GM21515 (cell line): Measurements from ENCODE around the gene THADA.
"Not testable (repeated sequence)": the region's sequence is repeated elsewhere in the genome, so short reads cannot be mapped to it uniquely, and the experiment has no call there.

Source experiments
- ATAC-seq: cut with Tn5 transposase; IDR thresholded peaks from one replicate; pipeline ENCODE4 v1.9.1; 2021; ENCODE audit not compliant: unreplicated experiment

The THADA gene

GRCh38 chr2:43448011-43448821, 147.6 kb downstream of the THADA start:
- no peak for ATAC-seq

- ATAC-seq = not testable (repeated sequence)
Observed at GRCh38 chr2:43446755-43447154, 149.1 kb downstream of the THADA start.

GRCh38 chr2:43445781-43446180, 150.1 kb downstream of the THADA start:
- ATAC-seq = no peak

- ATAC-seq = no peak
Observed at GRCh38 chr2:43444989-43445645, 150.7 kb downstream of the THADA start.

GRCh38 chr2:43443282-43443681, 152.6 kb downstream of the THADA start:
- ATAC-seq = no peak

- ATAC-seq = no peak
Observed at GRCh38 chr2:43441195-43441594, 154.6 kb downstream of the THADA start.

GRCh38 chr2:43438858-43439655, 156.8 kb downstream of the THADA start:
- no peak for ATAC-seq

- ATAC-seq = no peak
Observed at GRCh38 chr2:43438342-43438741, 157.5 kb downstream of the THADA start.

GRCh38 chr2:43437363-43437762, 158.5 kb downstream of the THADA start:
- no peak for ATAC-seq

- no peak for ATAC-seq
Observed at GRCh38 chr2:43436431-43436830, 159.4 kb downstream of the THADA start.

- ATAC-seq = no peak
Observed at GRCh38 chr2:43435746-43436145, 160.1 kb downstream of the THADA start.

GRCh38 chr2:43430489-43430888, 165.3 kb downstream of the THADA start:
- no peak for ATAC-seq

- no peak for ATAC-seq
Observed at GRCh38 chr2:43429369-43429768, 166.5 kb downstream of the THADA start.

- ATAC-seq = no peak
Observed at GRCh38 chr2:43427032-43427424, 168.8 kb downstream of the THADA start.

GRCh38 chr2:43426305-43427031, 169.4 kb downstream of the THADA start:
- ATAC-seq = peak; percentile 81

- ATAC-seq = no peak
Observed at GRCh38 chr2:43425659-43426058, 170.2 kb downstream of the THADA start.

GRCh38 chr2:43424262-43425207, 171.3 kb downstream of the THADA start:
- no peak for ATAC-seq

GRCh38 chr2:43423941-43424261, 171.9 kb downstream of the THADA start:
- ATAC-seq = no peak

GRCh38 chr2:43421194-43421593, 174.6 kb downstream of the THADA start:
- no peak for ATAC-seq

GRCh38 chr2:43420389-43420801, 175.4 kb downstream of the THADA start:
- ATAC-seq = no peak
